Measurements from ENCODE around the gene LMBR1. TPM values are rescaled to one million over a fixed set of nuclear protein-coding genes. Genes with fewer than 3 reads are reported as not detected.

Gene LMBR1
- total RNA-seq, 1 donor from 2014 or later: 159 TPM

DNA sequence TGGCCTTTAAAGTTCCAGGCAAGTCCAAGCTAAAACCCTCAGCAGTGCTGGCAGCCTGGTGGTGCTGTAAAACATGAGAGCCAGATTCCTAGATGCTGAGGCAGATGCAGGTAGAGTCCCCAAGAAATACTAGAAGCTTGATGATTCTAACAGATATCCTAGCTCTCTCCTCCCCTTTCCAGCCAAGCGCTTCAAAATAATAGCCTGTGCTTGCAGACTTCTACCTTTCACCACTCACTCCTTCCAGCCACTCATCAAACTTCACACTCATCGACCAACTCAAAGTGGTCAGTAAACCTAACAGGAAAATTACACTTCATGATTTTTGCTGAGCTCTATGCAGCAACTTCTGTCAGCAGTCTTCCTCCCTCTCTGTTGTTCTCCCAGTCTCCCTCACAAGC, 50.2 kb downstream of the LMBR1 start:
- Mint-ChIP-seq H3K9me3 (ENCODE audit: unreplicated experiment) (no peaks in the 10 kb centered on the region), H3K4me1 (ENCODE audit: unreplicated experiment) (peaks cover 22% of the 10 kb centered on the region), H3K36me3 (ENCODE audit: low read depth, unreplicated experiment) (peaks cover 16% of the 10 kb centered on the region), H3K27me3 (ENCODE audit: unreplicated experiment) (peaks cover 2% of the 10 kb centered on the region), H3K27ac (ENCODE audit: unreplicated experiment) (no peak overlapping the region), H3K4me3 (ENCODE audit: unreplicated experiment) (no peak overlapping the region)
- DNase-seq (ENCODE audit: low spot score): no peak
- TF ChIP-seq, protein P1, sequence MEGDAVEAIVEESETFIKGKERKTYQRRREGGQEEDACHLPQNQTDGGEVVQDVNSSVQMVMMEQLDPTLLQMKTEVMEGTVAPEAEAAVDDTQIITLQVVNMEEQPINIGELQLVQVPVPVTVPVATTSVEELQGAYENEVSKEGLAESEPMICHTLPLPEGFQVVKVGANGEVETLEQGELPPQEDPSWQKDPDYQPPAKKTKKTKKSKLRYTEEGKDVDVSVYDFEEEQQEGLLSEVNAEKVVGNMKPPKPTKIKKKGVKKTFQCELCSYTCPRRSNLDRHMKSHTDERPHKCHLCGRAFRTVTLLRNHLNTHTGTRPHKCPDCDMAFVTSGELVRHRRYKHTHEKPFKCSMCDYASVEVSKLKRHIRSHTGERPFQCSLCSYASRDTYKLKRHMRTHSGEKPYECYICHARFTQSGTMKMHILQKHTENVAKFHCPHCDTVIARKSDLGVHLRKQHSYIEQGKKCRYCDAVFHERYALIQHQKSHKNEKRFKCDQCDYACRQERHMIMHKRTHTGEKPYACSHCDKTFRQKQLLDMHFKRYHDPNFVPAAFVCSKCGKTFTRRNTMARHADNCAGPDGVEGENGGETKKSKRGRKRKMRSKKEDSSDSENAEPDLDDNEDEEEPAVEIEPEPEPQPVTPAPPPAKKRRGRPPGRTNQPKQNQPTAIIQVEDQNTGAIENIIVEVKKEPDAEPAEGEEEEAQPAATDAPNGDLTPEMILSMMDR (IDR thresholded peaks at IDR 0.05; ENCODE audit: unreplicated experiment): no peak

DNA sequence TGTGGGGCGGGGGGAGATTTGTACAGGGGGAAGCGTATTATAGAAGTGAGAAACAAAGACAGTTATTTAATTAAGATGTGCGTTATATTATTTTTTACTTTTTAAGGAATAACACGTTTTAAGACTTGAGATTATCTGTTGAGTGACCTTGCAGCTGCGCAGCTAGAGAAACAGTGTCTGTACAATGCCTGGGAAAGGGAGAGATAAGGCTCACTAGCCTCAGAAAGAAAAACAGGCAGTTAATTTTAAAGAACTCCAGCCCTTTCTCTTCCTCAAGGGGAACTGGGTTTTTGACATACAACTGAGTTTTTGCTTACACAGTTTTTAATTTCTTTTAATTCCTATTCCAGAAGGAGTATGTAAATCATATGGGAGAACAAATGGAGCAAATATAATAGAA, 50.7 kb downstream of the LMBR1 start:
- Mint-ChIP-seq H3K4me3 (ENCODE audit: unreplicated experiment) (no peak overlapping the region), H3K9me3 (ENCODE audit: unreplicated experiment) (no peaks in the 10 kb centered on the region), H3K27ac (ENCODE audit: unreplicated experiment) (no peak overlapping the region), H3K27me3 (ENCODE audit: unreplicated experiment) (peaks cover 2% of the 10 kb centered on the region), H3K36me3 (ENCODE audit: low read depth, unreplicated experiment) (peaks cover 16% of the 10 kb centered on the region), H3K4me1 (ENCODE audit: unreplicated experiment) (peaks cover 22% of the 10 kb centered on the region)
- TF ChIP-seq, protein P1 (IDR thresholded peaks at IDR 0.05; ENCODE audit: unreplicated experiment): no peak
- no peak for DNase-seq (ENCODE audit: low spot score)

DNA sequence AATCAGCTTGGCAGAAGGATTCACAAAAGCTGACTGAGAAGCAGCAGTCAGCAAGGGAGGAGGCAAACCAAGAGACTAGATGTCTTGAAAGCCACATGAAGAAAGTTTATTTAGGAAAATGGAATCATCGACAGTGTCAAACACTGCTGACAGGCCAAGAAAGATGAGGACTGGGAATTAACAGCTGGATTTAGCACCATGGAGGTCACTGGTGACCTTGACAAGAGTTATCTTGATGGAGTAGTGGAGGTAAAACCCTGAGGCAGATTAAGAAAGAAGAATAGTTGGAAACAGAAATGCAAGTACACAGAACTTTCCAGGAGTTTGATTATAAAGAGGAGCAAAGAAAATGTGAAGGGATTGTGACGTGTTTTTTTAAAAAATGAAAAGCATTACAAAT, 51.5 kb downstream of the LMBR1 start:
- Mint-ChIP-seq H3K4me1 (ENCODE audit: unreplicated experiment) (peaks cover 17% of the 10 kb centered on the region), H3K27ac (ENCODE audit: unreplicated experiment) (no peak overlapping the region), H3K36me3 (ENCODE audit: low read depth, unreplicated experiment) (peaks cover 16% of the 10 kb centered on the region), H3K4me3 (ENCODE audit: unreplicated experiment) (no peak overlapping the region), H3K27me3 (ENCODE audit: unreplicated experiment) (peaks cover 2% of the 10 kb centered on the region), H3K9me3 (ENCODE audit: unreplicated experiment) (no peaks in the 10 kb centered on the region)
- DNase-seq (ENCODE audit: low spot score): no peak
- TF ChIP-seq, protein P1 (IDR thresholded peaks at IDR 0.05; ENCODE audit: unreplicated experiment): no peak

DNA sequence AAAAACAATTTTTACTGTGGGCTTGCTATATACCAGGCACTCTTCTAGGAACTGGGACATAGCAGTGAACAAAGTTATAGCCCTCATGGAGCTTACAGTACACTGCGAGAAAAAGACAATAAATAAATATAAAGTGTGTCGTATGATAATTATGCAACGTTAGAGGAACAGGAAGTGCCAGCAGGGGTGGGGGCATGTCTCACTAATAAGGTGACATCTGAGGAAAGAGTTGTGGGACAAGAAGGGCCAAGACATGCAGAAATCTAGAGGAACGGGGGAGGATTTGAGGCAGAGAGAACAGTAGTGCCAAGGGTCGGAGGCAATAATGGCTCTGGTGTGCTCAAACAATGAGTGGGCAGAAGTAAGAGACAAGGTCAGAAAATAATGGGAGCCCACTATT, 52.8 kb downstream of the LMBR1 start:
- peak overlapping the region; percentile 68 for H3K4me3 Mint-ChIP-seq (ENCODE audit: unreplicated experiment)
- peak overlapping the region; percentile 65 for H3K27ac Mint-ChIP-seq (ENCODE audit: unreplicated experiment)
- H3K36me3 Mint-ChIP-seq (ENCODE audit: low read depth, unreplicated experiment): peaks cover 20% of the 10 kb centered on the region
- H3K4me1 Mint-ChIP-seq (ENCODE audit: unreplicated experiment): peaks cover 12% of the 10 kb centered on the region
- peaks cover 2% of the 10 kb centered on the region for H3K27me3 Mint-ChIP-seq (ENCODE audit: unreplicated experiment)
- DNase-seq (ENCODE audit: low spot score): no peak
- TF ChIP-seq, protein P1 (IDR thresholded peaks at IDR 0.05; ENCODE audit: unreplicated experiment): no peak
- H3K9me3 Mint-ChIP-seq (ENCODE audit: unreplicated experiment): no peaks in the 10 kb centered on the region

DNA sequence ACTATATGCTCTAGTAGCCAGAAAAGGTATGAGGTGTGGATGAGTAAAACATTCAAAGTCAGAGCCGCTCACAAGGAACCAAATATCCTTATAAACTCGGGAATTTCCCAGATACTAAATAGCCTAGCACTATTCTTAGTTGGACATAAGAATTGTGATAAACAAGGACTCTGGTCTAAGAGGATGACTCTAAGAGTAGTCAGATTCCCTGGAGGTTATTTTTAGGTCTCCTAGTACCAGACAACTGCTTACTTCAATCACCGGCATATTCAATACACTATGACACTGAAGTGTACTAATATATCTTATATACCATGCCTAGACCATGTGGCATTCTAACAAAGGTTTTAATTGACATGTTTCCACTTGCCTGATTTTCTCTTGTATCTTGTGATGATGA, 56.5 kb downstream of the LMBR1 start:
- TF ChIP-seq, protein P1 (IDR thresholded peaks at IDR 0.05; ENCODE audit: unreplicated experiment): no peak
- H3K4me3 Mint-ChIP-seq (ENCODE audit: unreplicated experiment): no peak overlapping the region

More for the DNA sequence above, 56.5 kb downstream of the LMBR1 start:
- H3K4me1 Mint-ChIP-seq (ENCODE audit: unreplicated experiment): peaks cover 16% of the 10 kb centered on the region
- no peaks in the 10 kb centered on the region for H3K9me3 Mint-ChIP-seq (ENCODE audit: unreplicated experiment)
- H3K27ac Mint-ChIP-seq (ENCODE audit: unreplicated experiment): no peak overlapping the region
- peaks cover 2% of the 10 kb centered on the region for H3K27me3 Mint-ChIP-seq (ENCODE audit: unreplicated experiment)
- peaks cover 25% of the 10 kb centered on the region for H3K36me3 Mint-ChIP-seq (ENCODE audit: low read depth, unreplicated experiment)
- no peak for DNase-seq (ENCODE audit: low spot score)
